ENCODE results near the gene CRYAB.
"Not testable (repeated sequence)": the region's sequence is repeated elsewhere in the genome, so short reads cannot be mapped to it uniquely, and the experiment has no call there.

CRYAB gene

GRCh38 chr11:111933176-111933575 lies 21.6 kb upstream of the CRYAB start:
- DNase-seq, result not testable (repeated sequence)

- no peak for DNase-seq
Observed at GRCh38 chr11:111932611-111932950, 21.0 kb upstream of the CRYAB start.

- no peak for DNase-seq
Observed at GRCh38 chr11:111930472-111930871, 18.9 kb upstream of the CRYAB start.

- peak; percentile 94 for DNase-seq
Observed at GRCh38 chr11:111926505-111927391, 15.2 kb upstream of the CRYAB start.

- DNase-seq, result no peak
Observed at GRCh38 chr11:111925953-111926352, 14.4 kb upstream of the CRYAB start.

- no peak for DNase-seq
Observed at GRCh38 chr11:111923951-111924350, 12.4 kb upstream of the CRYAB start.

GRCh38 chr11:111923351-111923788 lies 11.8 kb upstream of the CRYAB start:
- DNase-seq, result no peak

GRCh38 chr11:111922803-111923202 lies 11.2 kb upstream of the CRYAB start:
- no peak for DNase-seq

- DNase-seq, result no peak
Observed at GRCh38 chr11:111921541-111922230, 10.1 kb upstream of the CRYAB start.

GRCh38 chr11:111920908-111921307 lies 9.3 kb upstream of the CRYAB start:
- no peak for DNase-seq

GRCh38 chr11:111918390-111919256 lies 7.1 kb upstream of the CRYAB start, which contains the start of gene C11orf52:
TSS of gene C11orf52 (plus strand) at chr11:111918913. CDS start at chr11:111918973, 60 bp downstream.
- DNase-seq, result peak; percentile 95

GRCh38 chr11:111917788-111918187 lies 6.2 kb upstream of the CRYAB start:
- no peak for DNase-seq

GRCh38 chr11:111917312-111917711 lies 5.7 kb upstream of the CRYAB start:
- no peak for DNase-seq

- DNase-seq, result no peak
Observed at GRCh38 chr11:111916768-111917167, 5.2 kb upstream of the CRYAB start.

- no peak for DNase-seq
Observed at GRCh38 chr11:111913997-111914396, 2.4 kb upstream of the CRYAB start.

- no peak for DNase-seq
Observed at GRCh38 chr11:111913031-111913861, 1.7 kb upstream of the CRYAB start.

GRCh38 chr11:111912535-111912934 lies 965 bp upstream of the CRYAB start, which contains the start of gene HSPB2:
TSS of gene HSPB2 (plus strand) at chr11:111912734. CDS start at chr11:111912830, 96 bp downstream.
- no peak for DNase-seq

- DNase-seq, result no peak
Observed at GRCh38 chr11:111910676-111911562, 651 bp downstream of the CRYAB start.

- DNase-seq, result no peak
Observed at GRCh38 chr11:111909378-111909777, 2.2 kb downstream of the CRYAB start.

- no peak for DNase-seq
Observed at GRCh38 chr11:111908639-111909305, 2.8 kb downstream of the CRYAB start.
